Smooth muscle cell (in vitro differentiated cells): ENCODE measurements around the gene AP3M1. TPM values are rescaled to one million over a fixed set of nuclear protein-coding genes. Genes with fewer than 3 reads are reported as not detected.

Source experiments
- DNase-seq: peaks from one replicate; lab custom pipeline; 2025; ENCODE audit not compliant: unreplicated experiment; lab: John Stamatoyannopoulos, UW
- H2AFZ ChIP-seq: fragments of 200-600 bp; sonication (generic); 2 replicates; pipeline ENCODE4 v1.6.0; 2016; ENCODE audit warnings: antibody characterized with exemption, low read depth, mild to moderate bottlenecking
- H3F3A ChIP-seq: fragments of 200-600 bp; sonication (generic); 2 replicates; pipeline ENCODE4 v1.6.0; 2017; ENCODE audit warnings: antibody characterized with exemption, low read depth
- H3K27ac ChIP-seq: fragments of 200-600 bp; sonication (generic); 2 replicates; pipeline ENCODE4 v1.5.1; 2016; ENCODE audit warnings: low read depth, mild to moderate bottlenecking
- H3K27me3 ChIP-seq: fragments of 200-600 bp; sonication (generic); 2 replicates; pipeline ENCODE4 v1.6.1; 2016; ENCODE audit warnings: low read depth, mild to moderate bottlenecking
- H3K36me3 ChIP-seq: fragments of 200-600 bp; sonication (generic); 2 replicates; pipeline ENCODE4 v1.5.1; 2016; ENCODE audit warnings: low read depth
- H3K4me1 ChIP-seq: fragments of 200-600 bp; sonication (generic); 2 replicates; pipeline ENCODE4 v1.5.1; 2016; ENCODE audit warnings: low read depth
- H3K4me2 ChIP-seq: fragments of 200-600 bp; sonication (generic); 2 replicates; pipeline ENCODE4 v1.6.0; 2016; ENCODE audit warnings: mild to moderate bottlenecking
- H3K4me3 ChIP-seq: fragments of 200-600 bp; sonication (generic); 2 replicates; pipeline ENCODE4 v1.5.1; 2016; ENCODE audit warnings: mild to moderate bottlenecking
- H3K79me2 ChIP-seq: fragments of 200-600 bp; sonication (generic); 2 replicates; pipeline ENCODE4 v1.6.0; 2016; ENCODE audit warnings: low read depth, mild to moderate bottlenecking
- H3K9ac ChIP-seq: fragments of 200-600 bp; sonication (generic); 2 replicates; pipeline ENCODE4 v1.6.0; 2016; ENCODE audit warnings: low read depth
- H3K9me3 ChIP-seq: fragments of 200-600 bp; sonication (generic); replicated peaks from 2 replicates; pipeline ENCODE4 v1.5.1; 2016; ENCODE audit warnings: low read depth
- H4K20me1 ChIP-seq: fragments of 200-600 bp; sonication (generic); 2 replicates; pipeline ENCODE4 v1.6.0; 2016; ENCODE audit warnings: low read depth
- CTCF ChIP-seq: fragments of 200-600 bp; sonication (generic); IDR thresholded peaks from 2 replicates; pipeline ENCODE4 v1.5.1; 2017; ENCODE audit warnings: borderline replicate concordance, mild to moderate bottlenecking, antibody characterized with exemption; ENCODE audit not compliant: insufficient read depth, poor library complexity, severe bottlenecking
- WGBS: methylation state at CpG from one replicate; pipeline ENCODE4 v1.1.7; 2016; ENCODE audit warnings: low lambda C conversion rate; 5-methylcytosine and 5-hydroxymethylcytosine counted together
- polyA plus RNA-seq: library from polyadenylated mRNA; unstranded; fragments of >200 nt; fragmentation: Nextera tagmentation; extraction: Ambion mirVana; gene quantifications from 2 replicates; pipeline ENCODE4 v1.2.1, GENCODE V29; 2016
- total RNA-seq: library from RNA; depleted of rRNA; stranded (reverse); fragments of >200 nt; gene quantifications from 2 replicates; pipeline ENCODE4 v1.2.3, GENCODE V29; 2014

The AP3M1 gene
- total and polyA plus RNA-seq, 2 experiments from 2014 or later, result 18.3 to 29.3 TPM

GRCh38 chr10:74174521-74174920 is 23.9 kb upstream of the AP3M1 start:
- Histone ChIP-seq H3K4me1 (peaks cover 7% of the 10 kb centered on the region), H3K4me2 (no peak overlapping the region), H3K36me3 (no peaks in the 10 kb centered on the region), H3K27me3 (no peaks in the 10 kb centered on the region), H3K9ac (no peak overlapping the region), H3K4me3 (no peak overlapping the region), H3K79me2 (peaks cover 8% of the 10 kb centered on the region), H3K27ac (no peak overlapping the region), H3K9me3 (no peaks in the 10 kb centered on the region), H4K20me1 (no peaks in the 10 kb centered on the region), H3F3A (no peaks in the 10 kb centered on the region), H2AFZ (no peak overlapping the region)
- no peak for DNase-seq
- TF ChIP-seq CTCF, result no peak
- WGBS, result 52% methylated on average over 3 of the region's 3 CpGs

- H3K4me2 ChIP-seq, result no peak overlapping the region
- H2AFZ ChIP-seq, result no peak overlapping the region
- H3F3A ChIP-seq, result no peaks in the 10 kb centered on the region
- 96% methylated on average over 2 of the region's 2 CpGs for WGBS
- H3K4me3 ChIP-seq, result no peak overlapping the region
- H3K27me3 ChIP-seq, result no peaks in the 10 kb centered on the region
- H3K36me3 ChIP-seq, result no peaks in the 10 kb centered on the region
- H3K9ac ChIP-seq, result no peak overlapping the region
- H3K27ac ChIP-seq, result no peak overlapping the region
- peaks cover 3% of the 10 kb centered on the region for H3K79me2 ChIP-seq
- no peak for TF ChIP-seq CTCF
- no peaks in the 10 kb centered on the region for H3K4me1 ChIP-seq
- H4K20me1 ChIP-seq, result no peaks in the 10 kb centered on the region
- DNase-seq, result no peak
- no peaks in the 10 kb centered on the region for H3K9me3 ChIP-seq
These were observed 21.0 kb upstream of the AP3M1 start for GRCh38 chr10:74171625-74172024.

- Histone ChIP-seq H3K9me3 (no peaks in the 10 kb centered on the region), H3K27me3 (no peaks in the 10 kb centered on the region), H3K36me3 (no peaks in the 10 kb centered on the region), H3K27ac (no peak overlapping the region), H3K4me3 (no peak overlapping the region), H2AFZ (no peak overlapping the region), H4K20me1 (no peaks in the 10 kb centered on the region), H3F3A (peaks cover 6% of the 10 kb centered on the region), H3K9ac (no peak overlapping the region), H3K4me2 (no peak overlapping the region), H3K4me1 (peaks cover 6% of the 10 kb centered on the region), H3K79me2 (peaks cover 7% of the 10 kb centered on the region)
- DNase-seq, result no peak
- no peak for TF ChIP-seq CTCF
- 94% methylated on average over 1 of the region's 1 CpG for WGBS
These were observed 16.8 kb upstream of the AP3M1 start for GRCh38 chr10:74167443-74167842.

- Histone ChIP-seq H3K27me3 (no peaks in the 10 kb centered on the region), H3K4me3 (no peak overlapping the region), H3F3A (peaks cover 6% of the 10 kb centered on the region), H3K36me3 (no peaks in the 10 kb centered on the region), H3K79me2 (peaks cover 7% of the 10 kb centered on the region), H3K9me3 (no peaks in the 10 kb centered on the region), H4K20me1 (no peaks in the 10 kb centered on the region), H3K4me1 (peaks cover 6% of the 10 kb centered on the region), H3K9ac (no peak overlapping the region), H3K4me2 (peak overlapping the region; percentile 61), H2AFZ (no peak overlapping the region), H3K27ac (peak overlapping the region; percentile 33)
- no peak for DNase-seq
- 9% methylated on average over 2 of the region's 2 CpGs for WGBS
- TF ChIP-seq CTCF, result no peak
These were observed 14.9 kb upstream of the AP3M1 start for GRCh38 chr10:74165530-74165901.
